Middle frontal gyrus (tissue), 1 donor: Measurements from ENCODE around the gene SNPH.
A peak's percentile ranks its signal among the peaks of the same experiment; 100 is the strongest.

Experiments
- DNase-seq: peaks from one replicate; pipeline ENCODE4 v3.0.0-alpha.2; 2015; ENCODE audit warnings: low spot score; ENCODE audit errors: extremely low spot score

SNPH gene

DNA sequence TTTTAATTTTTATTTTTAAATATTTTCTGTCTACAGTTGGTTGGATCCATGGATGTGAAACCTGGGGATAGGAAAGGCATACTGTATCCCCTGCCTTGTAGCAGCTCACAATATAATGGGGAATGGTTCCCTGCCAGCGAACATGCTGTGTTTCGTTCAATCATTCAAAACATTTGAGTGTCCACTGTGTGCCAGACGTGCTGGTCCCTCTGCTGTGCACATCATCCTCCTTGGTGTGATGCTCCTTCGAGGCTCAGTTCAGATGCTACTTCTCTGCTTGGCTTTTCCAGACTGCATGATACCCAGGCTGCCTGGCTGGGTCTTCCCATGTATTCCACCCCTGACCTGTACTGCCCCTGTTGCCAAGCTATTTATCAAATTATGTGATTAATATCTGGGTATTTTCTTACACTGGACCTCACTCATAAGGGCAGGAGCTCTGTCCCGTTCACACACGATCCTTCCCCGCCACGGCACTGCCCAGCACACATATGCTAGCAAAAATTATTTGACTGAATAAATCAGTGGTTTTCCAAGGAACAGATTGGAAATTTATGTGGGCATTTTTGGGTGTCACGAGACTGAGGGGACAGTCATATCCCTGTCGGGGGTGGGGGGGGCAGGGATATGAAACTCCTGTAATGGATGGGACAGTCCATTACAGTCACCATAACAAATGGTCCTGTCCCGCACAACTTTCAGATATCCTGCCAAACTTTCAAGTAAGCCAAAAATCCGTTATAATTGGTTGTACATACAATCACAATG lies 57.9 kb downstream of the SNPH start:
- DNase-seq = no peak

DNA sequence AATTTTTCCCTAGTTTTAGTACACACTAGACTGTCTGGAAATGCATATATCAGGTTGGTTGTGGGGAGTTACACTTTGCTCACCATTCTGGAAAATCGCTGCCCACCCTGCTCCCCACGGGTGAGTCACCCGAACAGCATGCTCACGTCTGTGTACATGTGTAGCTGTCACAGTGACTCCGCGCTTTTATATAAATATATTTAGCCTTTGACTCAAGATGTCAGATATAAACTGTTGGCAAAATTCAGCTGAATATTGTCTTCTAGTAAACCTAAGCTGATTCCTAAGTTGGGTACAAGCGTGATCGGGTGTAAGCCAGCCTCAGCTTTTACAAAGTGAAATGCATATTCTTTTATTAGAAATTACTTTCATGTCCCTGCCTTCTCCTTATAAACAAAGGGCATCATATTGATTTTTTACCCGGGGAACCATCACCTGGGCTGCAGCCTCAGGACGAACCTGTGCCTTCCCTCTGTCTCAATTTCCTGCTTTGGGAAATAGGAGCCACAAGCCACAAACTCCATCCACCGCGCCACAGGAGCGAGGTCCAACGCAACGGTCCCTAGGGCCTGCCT lies 58.6 kb downstream of the SNPH start:
- DNase-seq = no peak

DNA sequence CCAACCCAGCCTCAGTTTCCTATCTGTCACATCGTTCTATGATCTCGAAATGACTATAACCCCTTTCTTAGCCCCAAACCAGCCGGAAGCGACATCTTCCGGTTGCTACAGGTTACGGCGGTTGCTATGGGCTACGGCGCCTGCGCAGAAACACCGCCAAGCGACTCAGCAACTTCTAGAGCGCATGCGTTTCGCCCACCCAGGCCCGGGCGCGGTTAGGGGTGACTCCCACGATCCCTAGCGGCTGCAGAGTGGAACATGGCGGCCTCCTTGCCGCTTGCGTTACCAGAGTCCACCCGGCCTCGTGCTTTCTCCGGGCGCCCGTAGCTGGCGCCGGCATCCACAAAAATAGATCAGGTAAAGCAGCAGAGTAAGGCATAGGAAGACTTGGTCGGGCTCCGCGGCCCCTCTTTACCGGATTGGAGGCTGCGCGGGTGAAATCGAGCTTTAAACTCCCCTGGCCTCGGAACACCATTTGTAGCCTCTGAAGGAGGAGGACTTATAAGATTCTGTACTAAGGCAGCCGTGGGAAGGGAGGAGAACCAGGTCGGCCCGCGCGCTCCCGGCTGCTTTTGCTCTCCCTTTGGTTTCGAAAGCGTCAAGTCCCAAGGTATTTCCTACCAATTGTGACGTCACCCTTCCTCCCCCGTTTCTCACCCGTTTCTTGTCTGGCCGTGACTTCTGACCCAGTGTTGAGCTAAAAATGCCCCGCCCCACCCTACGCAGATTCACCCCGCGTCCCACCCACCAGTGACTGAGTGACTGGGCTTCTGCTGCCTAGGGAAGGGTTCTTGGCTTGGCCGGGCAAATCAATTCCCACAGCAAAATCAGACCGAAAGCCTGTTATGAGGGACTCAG lies 59.3 kb downstream of the SNPH start:
- peak; percentile 94 for DNase-seq

DNA sequence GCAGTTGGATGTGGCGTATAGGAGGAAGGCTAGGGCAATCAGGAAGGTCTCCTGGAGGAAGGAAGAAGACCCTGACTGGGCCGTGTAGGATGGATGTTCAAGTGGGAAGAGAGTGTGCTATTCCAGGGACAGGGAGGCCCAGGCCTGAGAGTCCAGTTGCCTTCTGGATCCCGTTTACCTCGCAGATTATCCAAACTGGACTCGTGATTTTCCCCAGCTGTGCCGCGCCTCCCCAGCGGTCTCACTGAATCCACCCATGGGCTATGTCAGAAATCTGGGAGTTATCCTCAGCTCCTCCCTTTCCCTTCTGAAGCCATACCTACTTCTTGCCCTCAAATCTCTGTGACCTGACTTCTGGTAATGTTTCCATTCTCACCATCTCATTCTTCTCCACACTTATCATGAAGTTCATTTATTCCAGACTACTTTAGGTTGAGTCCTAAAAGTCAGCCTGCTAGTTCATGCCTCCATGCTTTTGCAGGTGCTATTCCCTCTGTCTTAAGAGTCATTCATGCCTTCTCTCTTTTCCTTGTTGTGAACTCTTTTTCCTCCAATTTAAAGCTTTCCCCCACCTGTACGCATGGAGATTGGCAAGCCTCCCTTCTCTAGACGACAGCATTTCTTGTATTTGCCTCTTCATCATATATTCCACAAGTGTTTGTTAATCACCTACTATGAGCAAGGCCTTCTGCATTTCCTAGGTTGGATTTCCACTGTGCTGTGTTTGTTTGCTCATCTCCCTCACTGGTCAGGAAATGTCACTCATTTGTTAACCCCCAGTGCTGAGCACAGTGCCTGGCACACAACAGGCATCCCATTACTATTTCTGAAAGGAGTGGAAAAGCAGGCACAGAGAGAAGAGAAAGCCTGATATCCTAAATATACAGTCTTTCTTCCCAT lies 60.2 kb downstream of the SNPH start:
- DNase-seq = no peak

DNA sequence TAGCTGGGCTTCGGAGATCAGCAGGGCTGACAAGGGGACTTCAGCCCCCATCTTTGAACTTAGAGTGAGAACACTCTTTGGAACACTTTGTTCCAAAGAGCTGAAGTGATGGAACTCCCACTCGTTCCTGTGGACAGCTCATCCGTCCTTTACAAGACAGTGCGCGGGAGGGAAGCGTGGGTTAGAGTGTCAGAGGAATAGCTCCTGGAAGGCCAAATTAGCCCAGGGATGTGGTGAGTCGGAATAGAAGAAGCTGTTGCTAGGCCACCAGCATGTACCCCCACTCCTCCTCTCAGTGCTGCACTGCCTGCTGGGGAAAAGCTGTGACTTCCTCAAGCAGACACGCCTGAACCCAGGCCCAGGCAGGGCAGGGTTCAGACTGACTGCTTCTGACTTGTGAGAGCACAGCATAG lies 61.2 kb downstream of the SNPH start:
- no peak for DNase-seq

DNA sequence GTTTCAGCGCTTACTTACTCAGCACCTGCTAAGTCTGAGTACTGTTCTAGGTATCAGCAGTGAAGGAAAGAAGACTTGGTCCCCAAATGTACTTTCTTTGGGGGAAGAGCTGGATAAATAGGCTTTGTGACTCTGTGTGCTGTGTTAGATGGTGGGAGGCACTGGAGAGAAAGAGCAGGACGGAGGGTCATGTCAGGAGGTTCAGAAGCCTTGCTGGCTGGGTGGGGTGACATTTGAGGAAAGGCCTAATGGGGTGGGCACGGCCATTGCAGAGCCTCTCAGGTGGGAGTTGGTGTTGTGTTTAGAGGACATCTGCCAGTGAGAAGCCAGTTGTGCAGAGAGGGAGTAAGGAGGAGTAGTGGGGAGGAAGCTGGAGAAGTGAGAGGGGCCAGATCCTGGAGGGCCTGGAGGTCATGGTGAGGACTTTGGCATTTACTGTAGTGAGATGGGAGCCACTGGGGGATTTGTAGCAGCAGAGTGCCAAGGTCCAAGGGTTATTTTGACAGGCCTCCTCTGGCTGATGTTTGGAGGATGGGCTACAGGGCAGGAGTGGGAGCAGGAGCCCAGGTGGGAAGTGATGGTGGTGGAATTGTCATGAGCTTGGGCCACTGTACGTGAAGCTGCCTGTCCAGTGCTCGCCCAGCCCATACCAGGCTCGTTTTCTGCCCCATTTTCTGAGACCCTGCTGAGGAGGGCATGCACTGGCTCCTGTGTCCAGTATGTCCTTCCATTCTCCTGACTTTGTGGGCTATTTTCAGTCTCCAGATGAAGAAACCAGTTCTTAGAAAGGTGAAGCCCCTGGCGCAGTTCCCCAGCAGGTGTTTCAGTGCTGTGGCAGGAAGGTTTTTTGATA lies 62.0 kb downstream of the SNPH start:
- no peak for DNase-seq

DNA sequence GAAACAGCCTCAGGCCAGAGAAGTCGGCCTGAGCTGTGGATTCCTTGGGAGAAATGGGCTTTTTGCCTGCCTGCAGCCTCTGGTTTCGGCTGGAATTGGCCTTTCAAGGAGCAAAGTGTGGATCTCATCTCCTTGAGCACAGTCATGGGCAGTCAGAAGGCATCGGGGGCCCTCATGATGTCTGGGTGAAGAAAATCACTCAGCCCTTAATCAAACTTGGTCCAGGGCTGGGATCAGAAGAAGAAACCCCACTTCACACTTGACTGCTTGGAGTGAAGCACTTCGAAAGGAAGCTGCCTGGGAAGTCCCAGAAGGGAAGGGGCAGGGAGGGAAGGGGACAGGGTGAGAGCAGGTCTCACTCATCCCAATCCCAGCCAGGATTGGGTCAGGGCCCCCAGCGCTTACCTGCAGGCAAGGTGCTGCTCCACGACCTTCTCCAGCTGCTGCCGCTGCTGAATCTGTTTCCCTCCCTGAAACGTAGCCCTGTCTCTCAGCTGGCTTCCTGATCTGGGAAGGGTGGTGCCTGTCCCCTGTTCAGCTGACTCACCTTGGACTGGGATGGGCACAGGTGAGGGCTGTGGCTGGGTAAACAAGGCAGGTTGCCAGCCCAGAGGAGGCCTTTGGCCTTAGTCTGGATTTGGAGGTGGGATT lies 62.7 kb downstream of the SNPH start, which contains the start of gene SDCBP2:
Gene SDCBP2, minus strand, starts transcription at position 460 of the 651 bp plus-strand sequence. CDS start 8,723 bp downstream, outside the sequence.
- DNase-seq = no peak

DNA sequence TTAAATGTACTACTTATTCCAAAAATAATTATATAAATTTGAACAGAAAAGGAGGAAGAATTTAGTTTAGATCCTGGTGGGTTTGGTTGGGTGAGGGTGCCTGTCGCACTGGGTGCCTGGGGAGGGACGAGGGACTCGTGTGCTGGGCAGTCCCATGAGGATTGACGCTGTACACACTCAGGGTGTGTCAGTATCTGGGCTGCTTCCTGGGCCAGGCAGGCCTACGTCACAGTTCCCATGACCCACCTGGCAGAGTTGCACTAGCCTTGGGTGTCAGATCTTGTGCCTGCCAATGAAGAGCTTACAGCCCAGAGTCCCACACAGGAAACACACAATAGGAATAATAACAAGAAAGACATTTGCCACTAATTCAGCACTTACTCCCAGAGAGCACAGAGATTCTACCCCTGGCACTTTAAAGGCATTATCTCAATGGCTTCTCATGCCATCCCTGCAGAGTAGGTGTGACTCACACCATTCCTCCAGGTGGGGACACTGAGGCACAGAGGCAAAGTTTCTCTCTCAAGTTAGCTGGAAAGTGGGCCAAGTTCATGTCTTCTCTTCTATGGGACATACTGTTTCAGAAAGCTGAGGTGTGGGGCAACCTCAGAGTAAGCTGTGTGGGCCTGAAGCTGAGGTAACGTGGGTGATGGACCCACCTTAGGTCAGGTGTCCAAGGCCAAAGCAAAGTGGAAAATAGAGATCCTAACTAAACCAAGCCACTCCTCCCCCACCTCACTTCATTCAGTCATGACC lies 64.2 kb downstream of the SNPH start:
- DNase-seq = no peak

DNA sequence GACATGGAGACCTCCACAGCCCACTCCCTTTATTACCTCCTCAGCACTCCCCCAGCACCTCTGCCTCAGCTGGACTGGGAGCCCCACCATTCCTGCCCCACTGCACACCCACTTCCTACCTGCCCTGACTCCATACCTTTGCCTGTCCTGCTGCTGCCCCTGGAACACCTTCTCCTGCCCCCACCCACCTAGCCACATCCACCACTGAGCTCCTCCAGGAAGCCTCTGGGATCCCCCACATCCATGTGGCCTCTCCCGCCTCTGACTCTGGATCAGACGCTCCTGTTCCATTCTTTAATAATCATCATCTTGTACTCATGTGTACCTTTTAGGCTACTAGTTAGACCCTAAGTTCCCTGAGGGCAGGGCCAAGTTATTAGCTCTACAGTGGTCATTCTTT lies 65.0 kb downstream of the SNPH start:
- no peak for DNase-seq

DNA sequence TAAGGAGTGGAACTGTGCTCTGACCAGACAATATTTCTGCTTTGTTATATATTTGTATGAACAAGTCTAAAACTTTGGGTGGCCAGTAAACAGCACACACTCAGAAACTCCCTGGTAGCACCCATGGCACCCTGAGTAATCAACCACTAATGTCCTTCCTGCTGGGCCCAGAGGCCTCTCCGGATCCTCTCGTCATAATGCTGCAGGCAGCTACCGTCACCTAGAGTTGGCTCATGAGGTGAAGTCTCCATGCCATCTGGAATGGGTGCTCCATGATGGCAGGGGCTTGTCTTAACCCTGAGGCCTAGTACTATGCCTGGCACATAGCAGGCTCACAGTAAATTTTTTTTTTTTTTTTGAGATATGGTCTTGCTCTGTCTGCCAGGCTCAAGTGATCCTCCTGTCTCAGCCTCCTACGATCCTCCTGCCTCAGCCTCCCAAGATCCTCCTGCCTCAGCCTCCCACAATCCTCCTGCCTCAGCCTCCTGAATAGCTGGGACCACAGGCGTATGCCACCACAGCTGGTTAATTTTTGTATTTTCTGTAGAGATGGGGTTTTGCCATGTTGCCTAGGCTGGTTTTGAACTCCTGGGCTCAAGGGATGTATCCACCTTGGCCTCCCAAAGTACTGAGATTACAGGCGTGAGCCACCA lies 65.8 kb downstream of the SNPH start:
- DNase-seq = no peak

DNA sequence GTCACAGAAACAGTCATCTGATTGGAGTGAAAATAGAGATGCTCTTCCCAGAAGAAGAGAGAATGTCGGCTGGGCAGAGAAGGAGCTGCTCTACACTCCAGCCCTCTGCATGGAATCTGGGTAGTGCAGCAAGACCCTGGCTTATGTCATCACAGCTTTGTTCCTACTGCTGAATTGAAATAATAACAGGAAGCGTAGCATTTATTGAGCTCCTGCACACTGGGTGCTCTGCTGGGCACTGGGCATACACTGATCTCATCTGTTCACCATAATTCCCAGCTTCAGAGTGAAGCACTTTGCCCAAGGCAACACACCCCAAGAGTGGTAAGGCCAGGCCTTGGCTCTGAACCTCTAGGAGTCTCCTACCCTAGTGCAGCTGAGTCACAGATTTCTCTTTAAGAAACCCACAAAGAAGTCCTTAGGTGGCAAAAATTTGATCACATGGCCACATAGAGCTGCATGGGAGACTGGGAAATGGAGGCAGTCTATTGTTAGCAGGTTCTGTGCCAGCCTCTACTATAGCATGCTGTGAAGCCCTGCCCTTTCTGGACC lies 66.7 kb downstream of the SNPH start:
- no peak for DNase-seq

DNA sequence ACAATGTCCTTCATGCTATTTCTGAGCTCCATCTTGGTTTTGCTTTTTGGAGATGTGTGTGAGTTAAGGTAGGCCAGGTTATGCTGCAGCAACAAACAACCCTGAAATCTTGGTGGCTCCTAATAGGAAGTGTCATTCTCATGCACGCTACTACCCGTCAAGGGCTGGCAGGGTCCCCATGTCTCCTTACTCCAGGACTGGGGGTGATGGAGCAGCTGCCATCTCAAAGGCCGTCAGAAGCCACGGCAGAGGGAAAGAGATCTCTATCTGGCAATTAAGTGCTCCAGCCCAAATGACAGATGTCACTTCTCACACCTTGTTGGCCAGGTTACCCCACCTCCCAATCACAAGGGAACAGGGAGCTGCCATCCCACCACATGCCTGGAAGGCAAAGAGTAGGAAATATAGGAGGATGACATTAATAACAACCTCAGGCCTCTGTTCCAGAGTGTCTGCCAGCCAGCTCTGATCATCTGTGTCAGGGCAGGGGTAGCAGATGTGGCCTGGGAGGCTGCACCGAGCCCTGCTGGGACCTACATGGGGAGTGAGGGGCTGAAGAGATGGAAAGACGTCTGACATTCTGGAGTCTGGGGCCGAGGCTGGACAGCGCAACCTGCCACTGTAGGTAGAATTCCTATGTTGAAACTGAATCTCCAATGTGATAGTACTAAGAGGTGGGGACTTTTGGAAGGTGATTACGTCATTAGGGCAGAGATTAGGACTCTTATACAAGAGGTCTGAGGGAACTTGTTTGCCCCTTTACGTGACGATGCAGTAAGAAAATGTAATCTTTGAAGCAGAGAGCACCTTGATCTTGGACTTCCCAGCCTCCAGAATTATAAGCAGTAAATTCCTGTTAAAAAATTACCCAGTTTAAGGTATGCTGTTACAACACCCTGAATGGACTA lies 67.6 kb downstream of the SNPH start:
- DNase-seq = no peak

DNA sequence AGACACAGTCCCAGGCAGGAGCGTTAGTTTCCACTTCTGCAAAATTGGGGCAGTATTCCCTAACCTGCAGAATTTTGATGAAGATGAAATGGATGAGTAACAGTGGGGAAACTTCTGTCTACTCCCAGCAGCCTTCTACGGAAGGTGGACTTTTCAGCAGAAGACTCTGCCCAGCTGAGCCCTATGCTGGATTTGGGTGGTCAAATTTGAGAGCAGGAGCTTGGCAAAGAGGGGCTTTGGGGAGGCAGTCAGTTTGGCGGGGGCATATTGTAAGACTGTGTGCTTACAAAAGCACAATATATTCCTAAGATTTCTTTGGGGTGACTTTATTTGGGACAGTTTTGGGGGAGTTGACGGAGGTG lies 68.3 kb downstream of the SNPH start:
- DNase-seq = no peak

DNA sequence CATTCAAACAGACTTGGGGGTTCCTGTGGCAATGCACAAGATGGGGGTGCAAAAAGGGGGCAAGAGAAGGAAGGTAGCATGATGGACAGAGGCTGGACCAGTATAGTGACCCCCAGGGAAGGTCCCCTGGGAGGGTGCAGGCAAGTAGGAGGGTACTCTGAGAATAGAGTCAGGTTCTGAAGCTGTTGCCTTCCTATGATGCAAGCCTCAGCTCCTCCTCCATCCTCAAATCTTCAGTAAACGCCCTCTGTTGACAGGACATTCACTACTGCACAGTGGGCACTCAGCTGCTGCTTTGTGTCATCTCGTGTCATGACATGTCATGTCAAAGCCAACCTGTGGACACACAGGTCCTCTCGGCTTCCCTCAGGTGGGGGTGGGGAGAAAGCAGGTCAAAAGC lies 68.7 kb downstream of the SNPH start:
- DNase-seq = no peak

DNA sequence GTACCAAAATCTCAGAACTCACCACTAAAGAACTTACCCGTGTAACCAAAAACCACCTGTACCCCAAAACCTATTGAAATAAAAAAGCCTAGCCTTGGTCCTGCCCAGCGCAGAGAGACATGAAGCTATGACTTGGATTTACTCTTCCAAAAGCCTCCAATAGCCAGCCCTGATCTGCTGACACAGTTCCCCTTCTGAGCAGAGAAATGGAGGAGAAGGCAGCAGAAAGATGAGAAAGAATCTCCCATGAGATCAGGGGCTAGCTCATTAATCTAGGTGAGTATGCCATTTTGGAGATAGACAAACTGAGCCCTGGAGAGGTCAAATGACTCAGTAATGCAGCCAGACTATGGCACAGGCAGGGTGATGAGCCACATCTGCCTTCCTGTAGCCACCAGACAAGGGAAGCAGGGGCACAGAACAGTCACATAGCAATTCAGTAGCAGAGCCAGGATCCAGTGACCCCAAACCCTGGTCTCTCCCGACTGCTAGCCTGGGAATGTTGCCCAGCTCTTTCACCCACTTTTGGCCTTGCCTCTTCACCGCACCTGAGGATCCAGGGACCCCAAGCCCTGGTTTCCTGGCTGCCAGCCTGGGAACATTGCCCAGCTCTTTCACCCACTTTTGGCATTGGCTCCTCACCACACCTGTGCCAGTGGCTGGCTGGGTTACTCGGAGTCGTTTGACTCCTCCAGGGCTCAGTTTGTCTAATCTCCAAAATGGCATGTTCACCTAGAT lies 70.0 kb downstream of the SNPH start:
- DNase-seq = no peak

DNA sequence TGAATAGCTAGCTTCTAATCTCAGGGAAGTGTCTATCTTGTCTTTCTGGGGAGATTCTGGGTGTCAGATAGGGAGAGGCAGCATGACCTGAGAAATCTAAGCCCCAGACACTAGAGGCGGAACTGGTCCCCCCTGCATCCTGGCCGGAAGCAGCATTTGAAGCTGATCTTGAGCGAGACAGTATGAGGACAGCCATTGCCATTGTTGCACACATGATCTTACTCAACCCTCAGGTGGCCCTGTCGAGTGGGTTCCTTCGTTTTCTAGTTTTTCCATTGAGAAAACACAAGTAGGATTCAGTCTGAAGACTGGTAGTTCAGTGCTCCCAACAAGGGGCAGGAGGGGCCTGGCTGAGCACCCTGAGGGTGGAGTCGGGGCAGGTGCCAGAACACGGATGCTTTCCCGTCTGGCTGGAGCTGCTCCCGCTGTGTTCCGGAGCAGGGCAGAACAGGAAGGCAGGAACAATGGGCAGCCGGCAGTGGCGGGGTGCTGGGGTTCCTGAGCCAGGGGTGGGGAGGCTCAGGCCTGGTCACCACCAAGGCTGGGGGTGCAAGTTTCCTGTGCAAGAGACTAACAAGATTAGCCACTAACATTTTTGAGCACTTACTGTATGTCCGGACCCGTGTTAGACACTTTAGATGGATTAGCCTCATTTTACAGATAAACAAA lies 70.7 kb downstream of the SNPH start:
- no peak for DNase-seq
